Calu3 (cell line): ENCODE measurements around the gene THADA. TPM values are rescaled to one million over a fixed set of nuclear protein-coding genes. Genes with fewer than 3 reads are reported as not detected.

ENCODE experiments used
- BruUV-seq: library from RNA; stranded (reverse); fragments of 400-500 nt; replicated peaks from 2 replicates; lab custom pipeline; 2021; lab: Mats Ljungman, UMichigan
- CTCF ChIA-PET: fragments of 300-600 bp; sonication (Branson Sonifier 250); formaldehyde crosslinking; loops from one replicate; lab custom pipeline; 2022; ENCODE audit warnings: antibody characterized with exemption; lab: Charles Lee
- DNase-seq: peaks from one replicate; pipeline ENCODE4 v3.0.0; 2022
- H3K27ac Mint-ChIP-seq: one replicate; pipeline ENCODE4 v1.8.0; 2022; ENCODE audit warnings: mixed read lengths; ENCODE audit not compliant: unreplicated experiment
- H3K27me3 Mint-ChIP-seq: one replicate; pipeline ENCODE4 v1.8.0; 2022; ENCODE audit warnings: mixed read lengths; ENCODE audit not compliant: unreplicated experiment
- H3K36me3 Mint-ChIP-seq: one replicate; pipeline ENCODE4 v1.8.0; 2022; ENCODE audit warnings: mild to moderate bottlenecking, moderate library complexity, mixed read lengths; ENCODE audit not compliant: insufficient read depth, unreplicated experiment
- H3K4me1 Mint-ChIP-seq: one replicate; pipeline ENCODE4 v1.8.0; 2022; ENCODE audit warnings: mild to moderate bottlenecking, low read depth, mixed read lengths; ENCODE audit not compliant: unreplicated experiment
- H3K4me3 Mint-ChIP-seq: one replicate; pipeline ENCODE4 v1.8.0; 2022; ENCODE audit warnings: mild to moderate bottlenecking, low read depth, moderate library complexity, mixed read lengths; ENCODE audit not compliant: unreplicated experiment
- H3K9me3 Mint-ChIP-seq: one replicate; pipeline ENCODE4 v1.8.0; 2022; ENCODE audit warnings: low read depth, mixed read lengths; ENCODE audit not compliant: unreplicated experiment
- CTCF ChIP-seq: fragments of 200-600 bp; IDR thresholded peaks from one replicate; pipeline ENCODE4 v1.8.0; 2022; ENCODE audit warnings: antibody characterized with exemption; ENCODE audit not compliant: unreplicated experiment
- intact Hi-C: fragments of 100-400 bp; cut with micrococcal nuclease; formaldehyde crosslinking; loops from one replicate; pipeline ENCODE4 v1.10.0; 2022; ENCODE audit not compliant: unreplicated experiment
- total RNA-seq: library from RNA; stranded (reverse); gene quantifications from 2 replicates; pipeline ENCODE4 v1.2.3, GENCODE V29; 2022

The THADA gene
- total RNA-seq, 1 experiment from 2014 or later: 35.5 TPM

- H3K4me1 Mint-ChIP-seq: peaks cover 72% of the 10 kb centered on the region
- H3K36me3 Mint-ChIP-seq: peaks cover under 1% of the 10 kb centered on the region
- no TSS peak for BruUV-seq
- H3K27ac Mint-ChIP-seq: no peak overlapping the region
- H3K27me3 Mint-ChIP-seq: no peaks in the 10 kb centered on the region
- intact Hi-C loops: loop anchor here (5.0 kb wide), 1 partner anchor 36 kb away; no protein-coding TSS in a partner anchor
- TF ChIP-seq CTCF: no peak
- DNase-seq: peak; percentile 24
- CTCF ChIA-PET: no interaction called here
- no peak overlapping the region for H3K4me3 Mint-ChIP-seq
- peaks cover 3% of the 10 kb centered on the region for H3K9me3 Mint-ChIP-seq
These were observed 174.6 kb downstream of the THADA start for GRCh38 chr2:43421194-43421593.

GRCh38 chr2:43420389-43420801 is 175.4 kb downstream of the THADA start:
- no peak for TF ChIP-seq CTCF
- Mint-ChIP-seq H3K9me3 (peaks cover 3% of the 10 kb centered on the region), H3K27ac (peak overlapping the region; percentile 66), H3K27me3 (no peaks in the 10 kb centered on the region), H3K36me3 (no peaks in the 10 kb centered on the region), H3K4me1 (peaks cover 64% of the 10 kb centered on the region), H3K4me3 (peak overlapping the region; percentile 9)
- CTCF ChIA-PET: interaction anchor here (1.0 to 1.2 kb wide), 2 partner anchors 10 to 19 kb away, joined by 3 read pairs; no protein-coding TSS in a partner anchor
- DNase-seq: no peak
- intact Hi-C loops: loop anchor here (5.0 kb wide), 1 partner anchor 37 kb away; no protein-coding TSS in a partner anchor
- no TSS peak for BruUV-seq

DNA sequence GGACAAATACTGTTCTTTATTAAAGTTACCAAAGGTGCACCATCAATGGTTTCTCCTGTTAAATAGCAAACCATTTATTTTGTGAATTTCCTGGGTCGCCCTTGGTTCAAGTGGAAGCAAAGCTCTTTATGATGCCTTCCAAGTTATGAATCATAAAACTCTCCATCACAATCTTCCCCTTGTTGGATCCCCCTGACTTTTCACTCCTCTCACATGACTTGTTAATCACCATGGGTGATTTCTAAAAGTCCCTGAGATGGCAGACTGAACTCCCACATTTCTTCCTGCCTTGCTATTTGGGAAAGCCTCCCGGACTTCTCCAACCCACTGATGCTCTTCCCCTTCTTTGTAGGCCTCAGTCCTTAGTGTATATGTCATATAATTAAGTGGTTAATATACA is 176.0 kb downstream of the THADA start:
- no peaks in the 10 kb centered on the region for H3K27me3 Mint-ChIP-seq
- BruUV-seq: no TSS peak
- H3K4me1 Mint-ChIP-seq: peaks cover 58% of the 10 kb centered on the region
- peak; percentile 37 for DNase-seq
- peak overlapping the region; percentile 9 for H3K4me3 Mint-ChIP-seq
- H3K9me3 Mint-ChIP-seq: peaks cover 3% of the 10 kb centered on the region
- H3K36me3 Mint-ChIP-seq: no peaks in the 10 kb centered on the region
- intact Hi-C loops: loop anchor here (5.0 kb wide), 1 partner anchor 37 kb away; no protein-coding TSS in a partner anchor
- CTCF ChIA-PET: interaction anchor here (1.0 to 1.2 kb wide), 2 partner anchors 9 to 19 kb away, joined by 3 read pairs; no protein-coding TSS in a partner anchor
- peak overlapping the region; percentile 66 for H3K27ac Mint-ChIP-seq
- TF ChIP-seq CTCF: no peak

GRCh38 chr2:43419243-43419642 is 176.6 kb downstream of the THADA start:
- H3K4me3 Mint-ChIP-seq: no peak overlapping the region
- no peak for DNase-seq
- H3K27me3 Mint-ChIP-seq: no peaks in the 10 kb centered on the region
- H3K9me3 Mint-ChIP-seq: peaks cover 3% of the 10 kb centered on the region
- intact Hi-C loops: no loop called here
- no peaks in the 10 kb centered on the region for H3K36me3 Mint-ChIP-seq
- peaks cover 52% of the 10 kb centered on the region for H3K4me1 Mint-ChIP-seq
- BruUV-seq: no TSS peak
- H3K27ac Mint-ChIP-seq: peak overlapping the region; percentile 66
- no peak for TF ChIP-seq CTCF
- CTCF ChIA-PET: interaction anchor here (0.6 to 1.2 kb wide), 3 partner anchors 8 to 468 kb away, joined by 3 read pairs; no protein-coding TSS in a partner anchor
